Tibial nerve (tissue), 3 donors: ENCODE data around the gene SLC44A2.

Source experiments
- POLR2A ChIP-seq, 2 donors: fragments of 450-650 bp; IDR thresholded peaks; one replicate each; pipeline ENCODE4 v1.6.1; 2017; ENCODE audit warnings: antibody characterized with exemption in 2 of 2, mild to moderate bottlenecking in 2 of 2, moderate library complexity in 2 of 2
- TF ChIP-seq, protein P1 (sequence below), 5 experiments: fragments of 200-600 bp in 3 of 5; fragments of 450-650 bp in 2 of 5; sonication (generic) in 3 of 5; IDR thresholded peaks; one replicate each; pipeline ENCODE4 v1.5.1; 2016 to 2019; ENCODE audit warnings: antibody characterized with exemption in 5 of 5, mild to moderate bottlenecking in 3 of 5, moderate library complexity in 2 of 5

DNA sequence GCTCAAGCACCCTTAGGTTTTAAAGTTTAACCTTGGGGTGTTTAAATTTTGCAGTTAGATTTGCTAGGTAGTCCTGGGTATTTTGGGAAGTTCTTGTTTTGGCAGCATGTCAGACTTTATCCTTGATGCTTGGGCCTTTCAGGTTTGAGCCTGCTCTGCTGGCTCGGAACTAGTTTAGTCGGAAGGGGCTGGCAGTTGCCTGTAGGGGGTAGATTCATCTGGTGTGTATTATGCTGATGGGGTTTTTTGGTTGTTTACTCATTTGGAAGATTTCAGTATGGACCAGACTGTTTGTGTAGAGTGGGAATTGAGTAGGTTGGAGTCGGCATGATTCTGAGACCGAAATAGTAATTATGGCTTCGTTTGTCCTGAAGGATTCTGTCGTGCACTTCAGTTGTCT lies 43.9 kb downstream of the SLC44A2 start:
- TF ChIP-seq, protein P1, sequence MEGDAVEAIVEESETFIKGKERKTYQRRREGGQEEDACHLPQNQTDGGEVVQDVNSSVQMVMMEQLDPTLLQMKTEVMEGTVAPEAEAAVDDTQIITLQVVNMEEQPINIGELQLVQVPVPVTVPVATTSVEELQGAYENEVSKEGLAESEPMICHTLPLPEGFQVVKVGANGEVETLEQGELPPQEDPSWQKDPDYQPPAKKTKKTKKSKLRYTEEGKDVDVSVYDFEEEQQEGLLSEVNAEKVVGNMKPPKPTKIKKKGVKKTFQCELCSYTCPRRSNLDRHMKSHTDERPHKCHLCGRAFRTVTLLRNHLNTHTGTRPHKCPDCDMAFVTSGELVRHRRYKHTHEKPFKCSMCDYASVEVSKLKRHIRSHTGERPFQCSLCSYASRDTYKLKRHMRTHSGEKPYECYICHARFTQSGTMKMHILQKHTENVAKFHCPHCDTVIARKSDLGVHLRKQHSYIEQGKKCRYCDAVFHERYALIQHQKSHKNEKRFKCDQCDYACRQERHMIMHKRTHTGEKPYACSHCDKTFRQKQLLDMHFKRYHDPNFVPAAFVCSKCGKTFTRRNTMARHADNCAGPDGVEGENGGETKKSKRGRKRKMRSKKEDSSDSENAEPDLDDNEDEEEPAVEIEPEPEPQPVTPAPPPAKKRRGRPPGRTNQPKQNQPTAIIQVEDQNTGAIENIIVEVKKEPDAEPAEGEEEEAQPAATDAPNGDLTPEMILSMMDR (IDR thresholded peaks at IDR 0.05), result no peak
- TF ChIP-seq POLR2A (IDR thresholded peaks at IDR 0.05), result no peak
